Activated CD8-positive, alpha-beta memory T cell treated with anti-CD3 and anti-CD28 coated beads for 4 hours (primary cell): ENCODE measurements around the gene DDI1.
"Not testable (repeated sequence)": the region's sequence is repeated elsewhere in the genome, so short reads cannot be mapped to it uniquely, and the experiment has no call there.

ENCODE experiments used
- DNase-seq, 2 donors: peaks; one replicate each; pipeline ENCODE4 v3.0.0-alpha.2; 2020; ENCODE audit warnings: low read depth in 2 of 2

DDI1 gene

DNA sequence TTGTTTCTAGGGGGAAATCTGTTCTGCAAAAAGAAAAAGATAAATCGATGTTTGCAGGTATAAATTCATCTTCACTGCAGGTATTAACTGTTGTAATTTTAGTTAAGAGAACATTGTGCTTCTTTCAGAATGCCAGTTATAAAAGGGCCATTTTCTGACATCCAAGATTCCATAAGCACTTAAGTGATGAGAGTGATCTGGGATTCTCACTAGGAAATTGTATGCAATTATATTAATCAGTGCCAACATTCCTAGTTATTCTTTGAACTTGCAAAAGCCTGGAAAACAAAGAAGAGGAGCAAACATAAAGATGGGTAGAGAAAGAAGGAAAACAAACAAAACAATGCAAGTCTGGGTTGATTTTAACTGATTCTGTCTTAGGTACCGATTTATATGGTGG, 5.4 kb downstream of the DDI1 start:
- DNase-seq = no peak

DNA sequence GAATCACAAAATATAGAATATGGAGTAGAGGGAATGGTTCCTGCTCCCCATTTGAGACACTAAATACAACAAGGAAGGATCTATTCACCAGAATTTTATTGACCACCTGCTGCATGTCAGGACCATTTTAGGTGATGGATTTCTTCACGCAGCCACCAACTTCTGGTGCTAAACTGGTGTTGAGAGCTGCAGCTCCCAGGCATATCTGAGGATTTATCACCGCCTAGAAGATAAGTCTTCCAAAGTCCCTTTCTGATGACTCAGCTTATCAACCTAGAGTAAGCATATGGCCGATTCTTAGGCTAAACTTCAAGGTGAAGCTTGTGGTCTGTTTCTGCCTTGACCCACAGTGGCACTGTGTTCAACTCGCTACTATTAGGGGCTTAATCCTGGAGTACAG, 6.7 kb downstream of the DDI1 start:
- no peak for DNase-seq

DNA sequence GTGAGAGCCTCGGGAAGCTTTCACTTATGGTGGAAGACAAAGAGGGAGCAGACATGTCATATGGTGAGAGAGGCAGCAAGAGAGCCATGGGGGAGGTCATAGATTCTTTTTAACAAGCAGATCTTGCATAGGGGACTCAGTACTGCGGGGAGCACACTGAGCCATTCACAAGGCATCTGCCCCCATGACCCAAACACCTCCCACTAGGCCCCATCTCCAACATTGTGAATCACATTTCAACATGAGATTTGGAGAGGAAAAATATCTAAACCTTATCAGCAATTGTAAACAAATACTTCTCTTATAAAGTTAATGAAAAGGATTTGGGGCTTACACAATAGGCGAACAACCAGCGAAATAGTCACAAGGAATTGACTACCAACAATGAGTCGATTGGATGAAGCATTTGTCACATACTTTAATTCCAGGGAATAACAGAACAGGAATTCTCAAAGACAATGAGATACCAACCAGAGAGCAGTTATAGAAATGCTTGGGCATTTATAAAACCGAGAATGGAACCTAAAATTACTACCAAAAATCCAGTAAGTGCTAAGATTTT, 7.3 kb downstream of the DDI1 start:
- DNase-seq = no peak

DNA sequence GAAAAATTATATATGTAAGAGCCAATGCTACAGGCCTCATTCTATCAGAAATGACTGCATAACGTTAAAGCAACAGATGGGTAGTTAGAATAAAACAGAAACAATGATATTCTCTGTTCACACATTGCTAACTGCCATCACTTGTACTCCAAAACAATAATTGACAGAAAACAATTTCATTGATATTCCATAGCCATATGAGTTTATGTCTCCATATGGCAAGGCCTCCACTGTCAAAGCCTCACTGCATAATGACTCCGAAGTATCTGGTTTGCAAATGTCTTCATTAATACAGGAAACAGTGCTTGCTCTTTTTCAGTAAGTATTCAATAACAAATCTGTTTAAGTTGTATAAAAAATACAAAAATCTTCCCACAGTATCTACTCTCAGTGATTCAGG, 9.9 kb downstream of the DDI1 start:
- no peak for DNase-seq

DNA sequence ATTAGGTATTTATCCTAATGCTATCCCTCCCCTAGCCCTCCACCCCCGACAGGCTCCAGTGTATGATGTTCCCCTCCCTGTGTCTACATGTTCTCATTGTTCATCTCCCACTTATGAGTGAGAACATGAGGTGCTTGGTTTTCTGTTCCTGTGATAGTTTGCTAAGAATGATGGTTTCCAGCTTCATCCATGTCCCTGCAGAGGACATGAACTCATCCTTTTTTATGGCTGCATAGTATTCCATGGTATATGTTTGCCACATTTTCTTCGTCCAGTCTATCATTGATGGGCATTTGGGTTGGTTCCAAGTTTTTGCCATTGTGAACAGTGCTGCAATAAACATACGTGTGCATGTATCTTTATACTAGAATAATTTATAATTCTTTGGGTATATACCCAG, 10.4 kb downstream of the DDI1 start:
- not testable (repeated sequence) for DNase-seq

DNA sequence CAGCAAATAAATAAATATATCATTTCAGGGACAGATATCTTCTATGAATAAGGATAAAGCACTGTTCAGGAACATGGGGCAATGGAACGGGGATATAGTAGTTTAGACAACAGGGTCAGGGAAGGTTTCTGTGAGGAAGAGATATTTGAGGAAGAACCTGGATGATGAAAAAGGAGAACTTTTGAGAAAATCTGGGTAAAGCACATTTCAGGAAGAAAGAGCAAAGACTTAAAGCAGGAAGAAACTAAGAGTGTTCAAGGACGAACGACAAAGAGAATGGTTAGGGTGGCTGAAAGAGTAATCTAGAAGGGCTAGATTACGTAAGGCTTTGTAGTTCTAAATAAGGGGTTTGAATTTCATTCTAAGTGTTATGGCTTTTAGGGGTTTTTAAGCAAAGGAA, 12.7 kb downstream of the DDI1 start:
- DNase-seq = no peak

DNA sequence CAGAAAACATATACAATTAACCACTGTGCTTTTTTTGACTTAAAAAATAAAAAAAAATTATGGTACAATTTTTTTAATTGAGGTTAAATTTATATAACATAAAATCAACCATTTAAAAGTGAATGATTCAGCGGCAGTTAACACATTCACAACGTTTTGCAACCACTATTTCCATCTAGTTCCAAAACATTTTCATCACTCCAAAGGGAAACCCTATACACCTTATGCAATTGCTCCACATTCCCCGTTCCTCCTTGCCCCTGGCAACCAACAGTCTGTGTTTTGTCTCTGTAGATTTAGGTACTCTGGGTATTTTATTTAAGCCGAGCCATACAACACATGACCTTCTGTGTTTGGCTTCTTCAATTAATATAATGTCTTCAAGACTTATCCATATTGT, 15.3 kb downstream of the DDI1 start:
- no peak for DNase-seq

DNA sequence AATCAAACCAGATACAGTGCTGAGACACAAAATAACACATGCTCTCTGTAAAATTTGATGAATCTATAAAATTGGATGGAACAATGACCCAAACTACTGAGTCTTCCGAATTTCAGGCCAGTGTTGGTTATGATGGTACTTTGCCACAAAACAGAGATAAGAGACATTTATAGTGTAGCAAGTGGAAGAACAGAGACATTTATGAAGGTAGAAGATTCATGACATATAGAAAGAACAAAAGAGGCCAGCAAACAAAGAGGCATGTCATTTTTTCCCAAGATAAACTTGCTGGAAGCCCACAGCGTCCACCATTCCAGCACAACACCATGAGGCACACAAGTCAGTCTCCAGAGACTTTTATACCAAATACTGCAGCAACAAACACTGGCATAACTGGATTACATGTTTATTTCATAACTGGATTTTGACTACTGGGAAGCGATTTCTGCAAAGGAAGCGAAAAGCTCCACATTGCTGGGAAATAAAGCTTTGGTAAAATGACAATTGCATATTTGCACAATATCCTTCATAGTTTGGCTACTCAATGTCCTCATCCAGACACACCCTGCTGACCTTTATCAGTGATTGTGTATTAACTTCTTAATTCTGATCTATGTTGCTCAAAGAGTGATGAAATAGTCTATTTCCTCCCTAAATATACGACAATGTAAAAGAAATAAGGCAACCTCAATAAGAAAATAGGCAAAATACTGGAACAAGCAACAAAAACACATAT, 17.5 kb downstream of the DDI1 start:
- no peak for DNase-seq

DNA sequence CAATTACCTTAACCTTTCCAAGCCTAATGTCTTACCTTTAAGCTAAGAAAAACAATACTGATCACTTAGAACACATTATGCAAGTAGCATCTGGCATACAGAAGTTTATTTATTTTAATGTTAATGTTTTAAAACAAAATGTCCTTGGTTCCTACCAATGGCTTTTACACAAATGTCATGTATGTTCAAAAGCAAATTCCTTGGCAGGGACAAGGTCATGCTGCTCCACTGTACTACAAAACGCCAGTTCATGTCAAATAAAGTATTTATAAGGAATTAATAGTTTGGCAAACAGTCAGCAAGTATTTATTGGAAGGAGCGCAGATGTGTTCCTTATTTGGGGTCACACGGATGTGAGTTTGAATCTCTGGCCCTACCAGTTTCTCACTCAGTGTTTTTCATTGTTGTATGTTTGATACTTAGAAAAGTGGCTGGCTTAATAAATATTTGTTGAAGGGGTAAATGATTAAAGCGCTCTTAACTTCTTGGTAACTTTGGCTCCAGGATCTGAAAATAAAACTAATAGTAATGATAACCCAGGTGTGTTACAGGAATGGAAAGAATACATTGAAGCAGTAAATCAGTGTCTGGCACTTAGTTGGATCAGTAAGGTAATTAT, 18.6 kb downstream of the DDI1 start:
- no peak for DNase-seq

DNA sequence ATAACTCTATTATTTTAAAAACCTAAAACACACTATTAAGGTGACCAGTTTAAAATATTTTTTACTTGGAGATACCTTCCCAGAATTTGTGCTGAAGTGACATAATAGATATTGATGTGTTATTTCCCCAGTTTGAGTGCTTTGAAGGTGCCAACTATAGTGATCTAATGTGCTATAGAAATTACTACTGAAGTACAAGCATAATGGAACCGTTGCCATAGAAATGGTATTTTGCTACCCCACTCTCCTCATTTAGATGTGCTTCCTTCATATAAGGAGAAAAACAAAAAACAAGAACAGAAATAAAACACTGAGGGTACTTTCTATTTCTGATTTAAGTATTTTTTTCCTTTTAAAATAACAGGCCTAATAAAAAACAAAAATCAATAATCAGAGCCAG, 19.2 kb downstream of the DDI1 start:
- DNase-seq = no peak

DNA sequence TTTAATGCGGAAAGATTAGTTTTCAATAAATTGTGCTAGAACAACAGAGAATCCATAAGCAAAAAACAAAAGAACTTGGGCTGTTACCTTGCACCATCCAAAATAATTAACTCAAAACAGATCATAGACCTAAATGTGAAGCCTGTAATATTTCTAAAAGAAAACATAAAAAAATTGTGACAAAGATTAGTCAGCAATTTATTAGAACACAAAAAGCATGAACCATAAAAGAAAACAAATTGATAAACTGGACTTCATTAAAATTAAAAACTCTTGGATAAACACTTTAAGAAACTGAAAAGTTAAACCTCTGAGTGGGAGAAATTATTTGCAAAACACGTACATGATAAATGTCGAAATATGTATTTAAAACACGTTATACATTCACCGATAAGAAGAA, 21.5 kb downstream of the DDI1 start:
- DNase-seq = no peak

DNA sequence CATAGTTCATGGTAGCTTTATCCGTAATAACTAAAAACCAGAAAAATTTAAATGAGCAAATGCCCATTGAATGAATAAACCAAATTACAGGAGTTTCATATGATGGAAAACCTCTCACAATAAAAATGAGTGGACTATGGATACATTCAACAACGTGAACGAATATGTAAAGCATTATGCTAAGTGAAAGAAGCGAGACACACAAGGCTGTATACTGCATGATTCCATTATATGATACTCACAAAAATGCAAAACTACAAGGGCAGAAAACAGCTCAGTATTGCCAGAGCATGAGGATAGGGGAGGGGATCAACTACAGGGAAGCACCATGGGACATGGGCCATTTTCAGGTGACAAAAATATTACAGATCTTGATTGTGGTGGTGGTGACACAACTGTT, 22.2 kb downstream of the DDI1 start:
- no peak for DNase-seq

DNA sequence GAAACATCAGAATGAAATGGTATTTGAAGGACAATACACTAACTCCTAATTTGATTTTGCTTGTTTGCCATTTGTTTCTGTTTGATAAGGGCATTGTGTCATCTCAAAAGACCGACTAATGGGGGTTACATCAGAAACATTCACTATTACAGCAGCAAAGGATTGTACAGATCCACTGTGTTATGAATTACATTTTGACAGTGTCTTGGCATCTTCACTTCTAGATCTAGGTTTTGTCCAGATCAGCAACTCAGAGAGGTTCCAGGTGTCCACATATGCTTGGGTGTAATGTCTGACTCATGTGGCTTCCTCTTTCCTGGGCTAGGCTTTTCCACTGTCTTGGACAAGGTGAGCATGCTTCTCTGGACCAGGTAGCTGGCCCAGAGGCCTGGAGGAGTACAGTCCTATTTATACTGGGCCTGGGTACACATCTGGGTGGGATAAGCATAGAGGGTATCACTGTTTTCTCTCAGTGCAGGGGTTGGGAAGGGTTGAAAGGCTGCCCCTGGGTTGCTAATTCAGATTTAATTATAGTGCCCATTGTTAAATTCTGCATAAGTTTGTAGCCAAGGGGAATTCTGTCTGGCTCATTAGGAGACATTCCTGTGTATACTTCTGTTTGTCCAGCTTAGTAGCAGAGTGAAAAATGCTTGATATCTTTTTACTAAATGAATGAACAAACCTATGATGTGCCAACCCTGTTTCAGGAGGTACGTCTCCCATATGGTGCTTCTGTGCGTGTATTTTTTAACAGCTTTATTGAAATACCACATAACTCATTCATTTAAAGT, 23.8 kb downstream of the DDI1 start:
- no peak for DNase-seq

DNA sequence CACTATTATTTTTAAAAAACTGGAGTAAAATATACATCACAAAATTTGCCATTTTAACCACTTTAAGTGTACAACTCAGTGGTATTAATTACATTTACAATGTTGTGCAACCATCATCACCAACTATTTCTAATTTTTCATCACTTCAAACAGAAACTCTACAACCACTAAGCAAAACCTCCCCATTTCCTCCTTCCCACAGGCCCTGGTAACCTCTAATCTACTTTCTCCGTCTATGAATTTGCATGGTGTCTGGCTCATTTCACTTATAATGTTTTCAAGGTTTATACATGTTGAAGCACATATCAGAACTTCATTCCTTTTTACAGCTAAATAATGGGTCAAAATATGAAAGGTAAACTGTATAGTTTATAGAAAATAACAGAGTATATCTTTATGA, 24.4 kb downstream of the DDI1 start:
- no peak for DNase-seq

DNA sequence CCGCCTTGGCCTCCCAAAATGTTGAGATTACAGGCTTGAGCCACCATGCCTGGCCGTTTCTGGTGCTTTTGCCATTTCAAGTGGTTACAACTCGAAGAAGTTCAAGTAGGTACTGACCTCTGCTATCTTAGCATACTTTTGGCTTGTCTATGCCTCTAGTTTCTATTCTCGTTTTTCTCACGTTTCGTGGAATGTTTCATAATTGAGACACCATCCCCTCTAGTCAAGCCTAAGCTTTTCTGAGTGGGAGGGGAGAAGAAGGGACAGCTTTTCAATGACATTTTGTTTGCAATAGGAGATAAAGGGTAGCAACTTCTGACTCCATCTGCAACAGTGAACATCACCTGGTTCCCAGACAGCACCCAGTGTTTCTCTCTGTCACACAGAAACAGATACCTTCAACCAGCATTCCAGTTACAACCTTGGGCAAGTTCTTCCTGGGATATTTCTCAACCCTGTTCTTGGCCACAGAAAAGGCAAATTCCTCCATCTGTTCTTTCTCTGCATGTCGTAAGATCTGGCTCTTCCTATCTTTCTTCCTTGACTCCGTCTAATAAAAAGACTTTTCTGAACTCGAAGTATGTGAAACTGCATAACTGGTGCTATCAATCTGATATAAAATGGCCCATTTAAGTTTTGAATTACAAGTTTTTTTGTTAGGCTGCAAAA, 25.5 kb downstream of the DDI1 start:
- no peak for DNase-seq

DNA sequence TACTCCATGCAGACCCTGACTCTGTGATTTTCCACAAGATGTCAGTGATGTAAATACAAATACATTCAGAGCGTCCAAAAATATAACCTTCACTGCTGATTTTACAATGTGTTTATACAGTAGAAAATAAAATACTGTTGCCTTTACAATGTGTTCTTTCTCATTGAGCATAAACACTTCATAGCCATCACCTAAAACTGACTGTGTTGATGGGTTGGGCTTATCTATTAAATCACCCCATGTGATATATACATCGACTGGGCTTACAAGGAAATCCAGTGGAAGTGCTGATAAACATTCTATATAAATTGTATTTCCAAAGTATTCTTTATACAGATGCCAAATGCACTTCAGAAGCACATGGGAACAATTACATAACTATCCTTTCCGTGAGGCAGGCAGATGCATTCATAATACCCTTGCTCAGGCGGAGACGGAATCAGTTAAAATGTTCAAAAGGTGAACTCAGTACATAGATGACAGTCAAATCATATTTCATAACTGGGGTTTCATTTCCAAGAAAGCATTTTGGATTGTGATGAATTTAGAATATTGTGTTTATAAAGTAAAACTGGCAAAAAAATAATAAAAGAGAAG, 27.7 kb downstream of the DDI1 start:
- no peak for DNase-seq

DNA sequence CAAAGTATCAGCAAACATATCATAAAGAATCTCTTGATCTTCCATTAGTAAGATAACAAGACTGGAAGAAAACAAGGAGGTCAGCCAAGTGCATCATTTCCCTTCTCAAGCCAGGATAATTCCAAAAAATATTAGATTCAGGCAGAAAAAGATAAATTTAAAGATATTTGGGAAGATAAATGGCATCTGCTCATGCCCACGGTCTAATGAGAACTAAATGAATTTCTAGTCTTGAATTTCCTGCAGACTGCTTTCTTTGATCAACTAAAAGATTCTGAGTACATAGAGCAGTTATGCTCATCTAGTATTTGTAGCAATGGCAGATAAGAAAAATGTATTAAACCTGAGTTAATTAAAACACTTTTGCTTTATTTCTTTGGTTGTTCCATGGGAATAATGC, 31.1 kb downstream of the DDI1 start:
- no peak for DNase-seq

DNA sequence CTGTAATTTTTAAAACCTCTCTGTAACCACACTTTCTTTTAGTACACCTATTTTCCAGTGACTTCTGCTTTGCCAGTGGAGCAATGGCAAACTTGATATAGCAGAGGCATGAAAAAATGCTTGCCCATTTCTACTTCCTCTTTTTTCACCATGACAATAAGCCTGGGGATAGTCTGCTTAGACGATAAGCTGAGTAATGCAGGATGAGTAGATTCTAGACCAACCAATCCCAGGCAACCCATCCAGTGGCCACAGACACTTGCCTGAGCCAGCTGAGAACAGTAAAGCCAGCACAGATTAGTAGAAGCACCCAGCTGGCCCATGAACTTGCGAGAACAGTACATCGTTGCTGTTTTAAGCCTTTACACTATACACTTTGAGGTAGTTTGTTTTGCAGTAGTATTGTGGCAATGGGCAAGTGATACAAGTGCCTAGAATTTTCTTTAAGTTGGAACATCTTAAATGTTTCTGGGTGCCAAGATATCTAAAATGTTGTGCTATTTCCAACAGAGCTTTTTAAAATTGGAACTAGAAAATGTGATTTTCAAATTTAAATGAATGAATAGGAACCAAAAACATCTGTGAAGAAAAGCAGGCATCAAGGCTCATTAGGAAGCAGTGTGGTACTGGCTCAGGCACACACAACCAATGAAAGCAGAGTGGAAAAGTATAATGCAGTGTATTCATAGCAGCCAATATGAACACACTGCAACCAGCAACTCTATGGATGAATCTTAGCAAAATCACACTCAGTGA, 37.7 kb downstream of the DDI1 start:
- no peak for DNase-seq

DNA sequence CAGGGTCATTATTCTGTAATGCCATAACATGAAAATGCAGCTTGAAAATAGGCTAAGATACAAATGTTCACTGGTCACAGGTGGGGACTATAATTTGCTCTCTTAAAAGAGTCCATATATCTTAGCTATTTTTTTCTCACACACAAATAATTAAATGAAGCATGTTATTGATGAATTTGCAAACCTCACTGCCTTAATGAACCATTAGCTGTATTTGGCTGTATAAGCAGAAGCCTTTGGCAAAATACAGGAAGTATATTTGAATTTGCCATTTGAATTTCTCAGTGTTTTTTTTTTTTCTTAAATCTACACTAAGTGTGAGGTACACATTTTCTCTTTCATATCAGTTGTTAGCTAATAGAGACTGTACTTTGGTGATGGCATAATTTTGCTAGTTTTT, 38.7 kb downstream of the DDI1 start:
- no peak for DNase-seq

DNA sequence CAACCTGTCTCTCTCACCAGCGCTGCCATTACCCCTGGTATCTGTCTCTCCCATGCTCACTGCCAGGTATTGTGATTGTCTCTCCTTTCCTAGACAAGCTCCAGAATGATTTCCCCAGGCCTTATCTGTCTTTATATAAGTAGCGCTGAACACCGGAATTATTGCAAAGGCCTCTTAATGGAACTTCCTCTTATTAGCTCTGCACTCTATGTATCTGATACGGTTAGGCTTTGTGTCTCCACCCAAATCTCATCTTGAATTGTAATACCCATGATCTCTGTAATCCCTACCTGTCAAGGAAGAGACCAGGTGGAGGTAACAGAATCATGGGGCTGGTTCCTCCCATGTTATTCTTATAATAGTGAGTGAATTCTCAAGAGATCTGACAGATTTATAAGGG, 39.3 kb downstream of the DDI1 start:
- DNase-seq = no peak

DNA sequence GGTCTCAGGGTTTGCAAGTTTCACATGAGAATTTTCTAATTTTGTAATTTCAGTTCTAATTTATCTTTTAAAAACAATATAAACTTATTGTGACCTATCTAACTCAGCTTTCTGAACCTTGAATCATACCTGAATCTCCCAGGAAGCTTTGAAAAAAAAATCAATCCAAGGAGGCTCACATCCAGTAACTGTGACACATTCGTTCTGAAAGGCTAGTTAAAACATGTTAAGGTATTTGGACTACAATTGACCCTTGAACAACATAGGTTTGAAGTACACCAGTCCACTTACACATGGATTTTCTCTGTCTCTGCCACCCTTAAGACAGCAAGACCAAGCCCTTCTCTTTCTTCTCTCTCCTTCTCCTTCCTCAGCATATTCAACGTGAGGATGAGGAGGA, 40.0 kb downstream of the DDI1 start:
- no peak for DNase-seq
